GM19372 (cell line): Measurements from ENCODE around the gene PRELID2.
A peak's percentile ranks its signal among the peaks of the same experiment; 100 is the strongest.
"Not testable (repeated sequence)": the region's sequence is repeated elsewhere in the genome, so short reads cannot be mapped to it uniquely, and the experiment has no call there.

ENCODE experiments used
- ATAC-seq: cut with Tn5 transposase; IDR thresholded peaks from one replicate; pipeline ENCODE4 v1.9.1; 2021; ENCODE audit warnings: mild to moderate bottlenecking, low read depth, moderate library complexity; ENCODE audit not compliant: unreplicated experiment

Gene PRELID2

GRCh38 chr5:145834917-145835847, at the start of gene PRELID2:
PRELID2 (minus strand) TSS chr5:145835342; CDS start chr5:145835251, 91 bp downstream.
- peak; percentile 83 for ATAC-seq

GRCh38 chr5:145874765-145875164, 39.6 kb upstream of the PRELID2 start:
- ATAC-seq: no peak

- no peak for ATAC-seq
Measured at GRCh38 chr5:145872914-145873313, 37.8 kb upstream of the PRELID2 start, which contains the start of gene GRXCR2. GRXCR2 (minus strand) TSS chr5:145873014; CDS start chr5:145872968, 46 bp downstream.

- no peak for ATAC-seq
Measured at GRCh38 chr5:145872486-145872885, 37.3 kb upstream of the PRELID2 start.

GRCh38 chr5:145869753-145870152, 34.6 kb upstream of the PRELID2 start:
- no peak for ATAC-seq

GRCh38 chr5:145867806-145868205, 32.7 kb upstream of the PRELID2 start:
- ATAC-seq: no peak

- ATAC-seq: not testable (repeated sequence)
Measured at GRCh38 chr5:145864432-145864831, 29.3 kb upstream of the PRELID2 start.

- no peak for ATAC-seq
Measured at GRCh38 chr5:145863003-145863402, 27.9 kb upstream of the PRELID2 start.

GRCh38 chr5:145859897-145860296, 24.8 kb upstream of the PRELID2 start:
- ATAC-seq: no peak

- no peak for ATAC-seq
Measured at GRCh38 chr5:145859453-145859852, 24.3 kb upstream of the PRELID2 start.

GRCh38 chr5:145858959-145859358, 23.8 kb upstream of the PRELID2 start:
- no peak for ATAC-seq

- ATAC-seq: no peak
Measured at GRCh38 chr5:145856285-145856818, 21.2 kb upstream of the PRELID2 start.

GRCh38 chr5:145855763-145856267, 20.7 kb upstream of the PRELID2 start:
- no peak for ATAC-seq

GRCh38 chr5:145854651-145855258, 19.6 kb upstream of the PRELID2 start:
- no peak for ATAC-seq

- ATAC-seq: no peak
Measured at GRCh38 chr5:145853781-145854376, 18.7 kb upstream of the PRELID2 start.

GRCh38 chr5:145852990-145853389, 17.8 kb upstream of the PRELID2 start:
- ATAC-seq: no peak

- no peak for ATAC-seq
Measured at GRCh38 chr5:145848854-145849253, 13.7 kb upstream of the PRELID2 start.

GRCh38 chr5:145847499-145848497, 12.7 kb upstream of the PRELID2 start:
- no peak for ATAC-seq

GRCh38 chr5:145846081-145846480, 10.9 kb upstream of the PRELID2 start:
- no peak for ATAC-seq

- ATAC-seq: no peak
Measured at GRCh38 chr5:145841299-145841698, 6.2 kb upstream of the PRELID2 start.
